Muscle of leg (tissue), 11 donors: ENCODE measurements around the gene MAD1L1. TPM values are rescaled to one million over a fixed set of nuclear protein-coding genes. Genes with fewer than 3 reads are reported as not detected.

Experiments
- DNase-seq: peaks from one replicate; pipeline ENCODE4 v3.0.0; 2013
- H3K27ac ChIP-seq: one replicate; pipeline ENCODE4 v1.5.1; 2013; ENCODE audit warnings: mild to moderate bottlenecking, low read length, control low read depth
- H3K27me3 ChIP-seq: one replicate; pipeline ENCODE4 v1.6.1; 2013; ENCODE audit warnings: low read length; ENCODE audit not compliant: control insufficient read depth, insufficient read depth
- H3K36me3 ChIP-seq: one replicate; pipeline ENCODE4 v1.6.1; 2013; ENCODE audit warnings: low read length; ENCODE audit not compliant: control insufficient read depth, insufficient read depth
- H3K4me1 ChIP-seq: one replicate; pipeline ENCODE4 v1.6.1; 2013; ENCODE audit warnings: low read length; ENCODE audit not compliant: control insufficient read depth, insufficient read depth
- H3K4me3 ChIP-seq: one replicate; pipeline ENCODE4 v1.5.1; 2013; ENCODE audit warnings: low read length, control low read depth
- H3K9me3 ChIP-seq: replicated peaks from 2 replicates; pipeline ENCODE4 v1.6.1; 2013; ENCODE audit warnings: low read depth, low read length; ENCODE audit not compliant: control insufficient read depth
- WGBS: methylation state at CpG from one replicate; pipeline ENCODE4 v1.1.5; 2013; ENCODE audit warnings: missing lambda C conversion rate; ENCODE audit not compliant: insufficient coverage; 5-methylcytosine and 5-hydroxymethylcytosine counted together
- polyA plus RNA-seq, 8 donors: library from polyadenylated mRNA; unstranded; fragments of 120-200 nt; gene quantifications; one replicate each; pipeline versions ENCODE4 v1.2.1 to v1.2.3, GENCODE V29; 2013; ENCODE audit warnings: inconsistent platforms in 1 of 8, low replicate concordance in 1 of 8; ENCODE audit not compliant: insufficient read length in 8 of 8, insufficient read depth in 1 of 8
- total RNA-seq: library from RNA; stranded (reverse); fragments of 120-200 nt; gene quantifications from one replicate; pipeline ENCODE4 v1.2.4, GENCODE V29; 2013

The MAD1L1 gene
- total and polyA plus RNA-seq, 9 donors = 19.1 to 38.7 (median 21.8) TPM

- Histone ChIP-seq H3K27me3 (no peaks in the 10 kb centered on the region), H3K27ac (no peak overlapping the region), H3K9me3 (no peaks in the 10 kb centered on the region), H3K36me3 (peaks cover 5% of the 10 kb centered on the region), H3K4me3 (no peak overlapping the region), H3K4me1 (peaks cover 27% of the 10 kb centered on the region)
- WGBS = 92% methylated on average over 23 of the region's 25 CpGs
- DNase-seq = no peak
Measured at GRCh38 chr7:2071133-2071832, 161.5 kb downstream of the MAD1L1 start.

DNA sequence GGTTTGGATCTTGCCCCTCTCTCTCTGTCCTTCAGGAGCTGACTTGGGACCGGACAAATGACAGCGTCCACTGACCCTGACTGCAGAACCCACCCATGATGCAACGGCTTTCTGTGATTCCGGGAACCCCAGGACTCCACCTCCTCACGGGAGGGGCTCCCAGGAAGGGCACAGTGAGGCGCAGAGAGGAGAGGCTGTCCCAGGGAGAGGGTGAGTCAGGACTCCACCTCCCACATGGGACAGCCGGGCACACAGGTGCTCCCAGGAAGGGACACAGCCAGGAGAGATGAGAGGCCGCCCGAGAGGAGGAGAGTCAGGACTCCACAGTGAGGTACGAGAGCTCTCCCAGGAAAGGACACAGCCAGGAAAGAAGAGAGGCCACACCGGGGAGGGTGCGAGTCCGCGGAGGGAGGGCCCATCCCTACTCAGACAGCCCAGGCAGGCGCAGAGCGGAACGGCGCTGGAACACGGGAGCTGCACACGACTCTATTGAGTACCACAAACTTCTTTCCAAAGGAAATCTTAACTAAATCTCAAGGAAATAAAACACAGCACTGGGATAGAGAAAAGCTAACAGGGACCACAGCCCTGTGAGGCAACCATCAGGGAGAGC is 162.5 kb downstream of the MAD1L1 start:
- DNase-seq = no peak
- WGBS = 41% methylated on average over 5 of the region's 20 CpGs

GRCh38 chr7:2069472-2069860 is 163.3 kb downstream of the MAD1L1 start:
- H3K27me3 ChIP-seq = no peaks in the 10 kb centered on the region
- H3K4me3 ChIP-seq = no peak overlapping the region
- H3K9me3 ChIP-seq = no peaks in the 10 kb centered on the region
- DNase-seq = peak; percentile 68
- peaks cover 14% of the 10 kb centered on the region for H3K36me3 ChIP-seq
- 25% methylated on average over 14 of the region's 17 CpGs for WGBS
- peak overlapping the region; percentile 51 for H3K27ac ChIP-seq
- H3K4me1 ChIP-seq = peaks cover 36% of the 10 kb centered on the region

More for the DNA sequence above, 162.5 kb downstream of the MAD1L1 start:
- Histone ChIP-seq H3K36me3 (peaks cover 6% of the 10 kb centered on the region), H3K27ac (peak overlapping the region; percentile 51), H3K4me1 (peaks cover 32% of the 10 kb centered on the region), H3K27me3 (no peaks in the 10 kb centered on the region), H3K9me3 (no peaks in the 10 kb centered on the region), H3K4me3 (no peak overlapping the region)

- Histone ChIP-seq H3K9me3 (no peaks in the 10 kb centered on the region), H3K27ac (peak overlapping the region; percentile 51), H3K4me1 (peaks cover 42% of the 10 kb centered on the region), H3K36me3 (peaks cover 14% of the 10 kb centered on the region), H3K27me3 (no peaks in the 10 kb centered on the region), H3K4me3 (no peak overlapping the region)
- DNase-seq = no peak
- WGBS = 51% methylated on average over 21 of the region's 23 CpGs
Measured at GRCh38 chr7:2068693-2069471, 163.9 kb downstream of the MAD1L1 start.

DNA sequence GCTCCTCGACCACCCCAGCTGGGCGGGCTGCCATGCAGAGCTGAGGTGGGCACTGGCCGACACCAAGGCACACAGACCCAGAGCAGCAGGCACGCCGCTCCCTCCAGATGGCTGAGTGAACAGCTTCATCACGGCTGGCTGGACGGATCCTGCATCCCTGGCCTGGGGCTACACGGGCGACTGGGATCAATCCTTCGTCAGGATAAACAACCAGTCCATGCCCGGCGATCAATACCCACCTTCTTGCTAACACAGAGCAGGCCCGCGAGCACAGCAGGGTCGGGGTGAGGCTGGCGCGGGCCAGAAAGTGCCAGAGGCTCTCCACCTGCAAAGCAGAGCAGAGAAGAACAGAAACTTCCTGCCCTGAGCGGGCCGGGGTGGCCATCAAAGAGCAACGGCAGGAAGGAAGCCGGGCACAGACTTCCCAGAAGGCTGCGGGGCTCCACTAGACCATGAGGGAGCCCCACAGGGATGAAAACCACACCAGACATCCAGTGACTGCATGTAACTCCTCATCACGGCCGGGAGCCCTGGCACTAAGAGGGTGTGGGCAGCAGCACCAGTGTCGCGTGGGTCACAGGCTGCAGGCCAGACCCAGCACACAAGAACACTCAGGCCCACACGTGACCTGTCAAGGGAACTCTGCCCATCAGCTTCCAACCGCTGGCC is 166.4 kb downstream of the MAD1L1 start:
- H3K9me3 ChIP-seq = no peaks in the 10 kb centered on the region

GRCh38 chr7:2065528-2065927 is 167.2 kb downstream of the MAD1L1 start:
- peaks cover 43% of the 10 kb centered on the region for H3K4me1 ChIP-seq
- H3K27me3 ChIP-seq = no peaks in the 10 kb centered on the region
- H3K4me3 ChIP-seq = no peak overlapping the region
- peaks cover 3% of the 10 kb centered on the region for H3K9me3 ChIP-seq
- H3K27ac ChIP-seq = no peak overlapping the region
- H3K36me3 ChIP-seq = peaks cover 14% of the 10 kb centered on the region
- 59% methylated on average over 13 of the region's 13 CpGs for WGBS
- DNase-seq = peak; percentile 42

More for the DNA sequence above, 166.4 kb downstream of the MAD1L1 start:
- no peak overlapping the region for H3K4me3 ChIP-seq
- no peak overlapping the region for H3K27ac ChIP-seq
- peaks cover 14% of the 10 kb centered on the region for H3K36me3 ChIP-seq
- peaks cover 43% of the 10 kb centered on the region for H3K4me1 ChIP-seq
- 79% methylated on average over 28 of the region's 28 CpGs for WGBS
- H3K27me3 ChIP-seq = no peaks in the 10 kb centered on the region
- no peak for DNase-seq

DNA sequence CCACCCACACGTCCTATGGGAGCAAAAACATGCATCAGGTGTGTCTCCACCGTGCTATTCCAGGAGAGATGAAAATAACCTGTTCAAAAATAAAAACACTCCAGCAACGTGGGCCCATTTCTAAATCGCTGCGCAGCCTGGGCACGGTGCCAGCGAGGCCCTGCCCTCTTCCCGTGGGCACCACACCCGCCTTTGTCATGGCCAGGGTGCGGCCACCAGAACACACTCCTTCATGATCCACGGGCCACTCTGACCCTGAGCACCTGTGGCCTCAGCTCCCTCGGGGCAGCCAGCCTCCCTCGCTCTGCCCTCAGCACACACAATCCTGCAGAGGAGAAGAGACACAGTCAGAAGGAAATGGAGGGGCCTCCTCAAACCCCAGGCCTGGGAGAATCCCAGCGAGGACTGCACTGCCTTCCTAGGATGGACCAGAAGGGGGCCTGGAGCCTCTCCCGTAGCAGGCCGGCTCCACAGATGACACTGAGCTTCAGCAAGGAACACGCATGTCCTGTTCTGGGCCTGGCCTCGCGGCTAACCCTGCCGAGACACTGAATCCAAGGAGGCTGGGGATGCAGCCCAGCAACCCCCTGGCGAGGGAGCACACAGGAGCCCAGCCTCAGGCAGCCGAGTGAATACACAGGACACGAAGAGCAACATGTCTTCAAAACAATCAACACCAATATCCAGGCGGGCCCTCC is 169.0 kb downstream of the MAD1L1 start:
- H3K4me3 ChIP-seq = no peak overlapping the region
- no peak overlapping the region for H3K27ac ChIP-seq
- peaks cover 12% of the 10 kb centered on the region for H3K9me3 ChIP-seq
- H3K4me1 ChIP-seq = peaks cover 27% of the 10 kb centered on the region
- no peaks in the 10 kb centered on the region for H3K27me3 ChIP-seq
- WGBS = 54% methylated on average over 19 of the region's 24 CpGs
- peak; percentile 75 for DNase-seq
- H3K36me3 ChIP-seq = peaks cover 14% of the 10 kb centered on the region

DNA sequence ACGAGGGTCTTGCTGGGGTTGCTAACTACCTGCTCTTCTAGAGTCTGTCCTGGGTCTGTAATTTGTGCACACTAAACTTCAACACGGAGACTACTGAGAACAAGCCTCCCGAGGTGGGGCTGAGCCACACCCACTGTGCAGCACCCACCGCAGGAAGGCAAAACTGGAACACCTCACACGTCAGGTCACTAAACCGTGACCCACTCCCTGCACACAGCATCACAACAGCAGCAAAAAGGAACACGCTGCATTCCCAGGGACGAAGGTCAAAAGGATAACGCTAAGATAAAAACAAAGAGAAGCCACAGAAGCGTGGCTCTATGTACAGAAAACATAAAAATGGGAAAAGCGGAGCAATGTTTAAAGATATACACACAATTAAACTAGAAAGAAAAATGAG is 170.1 kb downstream of the MAD1L1 start:
- Histone ChIP-seq H3K36me3 (peaks cover 10% of the 10 kb centered on the region), H3K27ac (no peak overlapping the region), H3K27me3 (no peaks in the 10 kb centered on the region), H3K4me1 (peaks cover 22% of the 10 kb centered on the region), H3K4me3 (no peak overlapping the region), H3K9me3 (peaks cover 12% of the 10 kb centered on the region)
- 84% methylated on average over 2 of the region's 11 CpGs for WGBS
- no peak for DNase-seq

GRCh38 chr7:2060701-2061100 is 172.0 kb downstream of the MAD1L1 start:
- H3K4me1 ChIP-seq = peaks cover 21% of the 10 kb centered on the region
- H3K4me3 ChIP-seq = no peak overlapping the region
- peaks cover 9% of the 10 kb centered on the region for H3K36me3 ChIP-seq
- H3K27me3 ChIP-seq = no peaks in the 10 kb centered on the region
- H3K9me3 ChIP-seq = peaks cover 12% of the 10 kb centered on the region
- no peak for DNase-seq
- WGBS = 90% methylated on average over 2 of the region's 11 CpGs
- no peak overlapping the region for H3K27ac ChIP-seq
